CD4-positive, alpha-beta T cell treated with Interleukin-12 subunit alpha and Interleukin-12 subunit beta, for 1 hour (primary cell): ENCODE results near the gene HINT2.
A peak's percentile ranks its signal among the peaks of the same experiment; 100 is the strongest.

Experiments
- DNase-seq: peaks from one replicate; pipeline ENCODE4 v3.0.0-alpha.2; 2020

The HINT2 gene

DNA sequence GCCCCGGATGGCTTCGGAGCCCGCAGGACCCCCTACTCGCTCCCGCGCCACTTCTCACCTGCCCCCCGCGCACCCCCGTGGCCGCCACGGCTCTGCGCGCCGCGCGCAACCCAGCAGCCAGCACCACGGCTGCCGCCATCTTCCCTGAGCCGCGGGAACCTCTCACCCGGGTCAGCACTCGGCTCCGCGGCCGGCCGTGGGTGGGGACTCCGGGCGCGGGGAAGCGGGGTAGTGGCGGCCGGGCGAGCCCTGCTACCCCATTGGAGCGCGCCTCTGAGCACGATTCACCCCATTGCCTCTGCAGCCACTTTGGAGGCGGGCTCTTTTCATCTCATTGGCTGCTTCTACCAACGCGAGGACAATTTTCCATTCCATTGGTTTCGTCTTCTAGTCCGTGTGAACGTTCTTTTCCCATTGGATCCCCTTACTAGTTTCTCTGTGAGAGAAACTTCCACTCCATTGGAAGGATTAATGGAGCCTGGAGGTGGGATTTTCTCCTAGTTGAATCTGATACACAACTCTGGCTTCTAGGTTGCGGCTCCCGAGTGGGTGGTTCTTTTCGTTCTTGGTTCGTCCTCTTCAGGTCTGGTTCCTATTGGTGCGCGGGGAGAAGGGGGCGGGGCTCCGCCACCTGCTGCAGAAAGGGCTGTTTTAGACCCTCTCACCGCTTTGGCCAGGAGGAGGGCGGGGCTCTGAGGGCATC is at the start of gene HINT2:
Gene HINT2 (minus strand): TSS at position 202 of the 703 bp plus-strand sequence. CDS start 63 bp downstream, at position 139.
- peak; percentile 98 for DNase-seq

- no peak for DNase-seq
These were observed 48.7 kb upstream of the HINT2 start for GRCh38 chr9:35863583-35863982.

DNA sequence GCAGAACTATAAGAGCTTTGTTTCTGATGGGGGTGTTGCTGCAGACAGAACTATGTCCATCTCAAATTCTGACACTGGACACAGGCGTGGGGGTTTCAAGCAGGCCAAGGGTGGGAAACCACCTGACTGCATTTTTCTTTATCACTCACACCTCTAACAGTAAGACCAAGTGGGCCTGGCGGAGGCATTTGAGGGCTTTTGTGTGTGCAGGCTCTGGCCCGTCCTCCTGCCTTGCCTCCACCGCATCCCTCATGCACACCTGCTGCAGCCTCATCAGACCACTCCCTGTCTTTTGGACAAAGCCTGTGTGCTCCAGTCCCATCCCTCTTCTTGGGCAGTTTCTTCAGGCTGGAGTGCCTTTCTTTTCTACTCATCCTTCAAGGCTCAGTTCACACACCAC is 47.5 kb upstream of the HINT2 start:
- DNase-seq, result no peak

GRCh38 chr9:35861161-35861897 is 46.5 kb upstream of the HINT2 start:
- no peak for DNase-seq

GRCh38 chr9:35859990-35860339 is 45.1 kb upstream of the HINT2 start:
- DNase-seq, result no peak

DNA sequence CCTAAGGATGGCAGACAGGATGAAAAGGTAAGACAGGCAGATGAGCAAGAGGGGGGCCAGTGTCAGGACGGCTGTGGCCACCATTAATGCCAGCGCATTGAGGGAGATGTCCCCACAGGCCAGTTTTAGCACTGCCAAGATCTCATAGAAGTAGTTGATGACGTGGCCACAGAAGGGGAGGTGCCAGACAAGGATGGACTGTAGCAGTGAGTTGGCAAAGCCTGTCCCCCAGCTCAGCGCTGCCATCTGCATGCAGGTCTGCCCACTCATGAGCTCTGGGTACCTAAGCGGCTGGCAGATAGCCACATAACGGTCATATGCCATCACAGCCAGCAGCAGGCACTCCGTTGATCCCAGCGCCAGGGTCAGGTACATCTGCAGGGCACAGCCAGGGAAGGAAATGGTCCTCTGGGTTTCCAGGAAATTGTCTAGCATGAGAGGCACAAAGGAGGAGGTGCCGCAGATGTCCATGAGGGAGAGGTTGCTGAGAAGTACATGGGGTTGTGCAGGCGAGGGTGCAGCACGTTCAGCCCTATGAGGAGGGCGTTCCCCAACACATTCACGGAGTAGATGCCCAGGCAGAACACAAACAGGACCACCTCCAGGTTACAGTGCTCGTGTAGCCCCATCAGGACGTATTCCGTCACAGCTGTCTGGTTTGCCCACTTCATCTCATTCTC is 44.6 kb upstream of the HINT2 start:
- DNase-seq, result peak; percentile 6

- DNase-seq, result no peak
These were observed 43.6 kb upstream of the HINT2 start for GRCh38 chr9:35858458-35858857.

DNA sequence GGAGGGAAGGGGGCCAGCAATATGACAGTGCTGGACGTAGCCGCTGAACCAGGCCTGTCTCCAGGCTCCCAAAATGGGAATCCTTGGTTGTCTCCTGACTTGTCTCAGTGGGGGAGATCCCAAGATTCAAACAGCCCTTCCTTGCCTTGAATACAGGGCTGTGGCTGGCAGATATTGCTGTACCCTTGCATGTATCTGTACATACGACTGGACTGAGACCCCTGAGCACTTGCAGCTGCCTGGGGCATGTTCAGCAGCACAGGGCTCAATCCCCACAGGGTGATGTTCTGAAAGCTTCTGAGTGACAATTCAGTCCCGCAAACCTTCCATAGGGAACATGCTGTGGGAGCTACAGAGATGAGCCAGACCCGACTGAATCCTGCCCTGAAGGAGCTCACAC is 42.0 kb upstream of the HINT2 start:
- DNase-seq, result no peak

GRCh38 chr9:35856206-35856605 is 41.4 kb upstream of the HINT2 start:
- no peak for DNase-seq

- no peak for DNase-seq
These were observed 39.4 kb upstream of the HINT2 start for GRCh38 chr9:35854091-35854762.

DNA sequence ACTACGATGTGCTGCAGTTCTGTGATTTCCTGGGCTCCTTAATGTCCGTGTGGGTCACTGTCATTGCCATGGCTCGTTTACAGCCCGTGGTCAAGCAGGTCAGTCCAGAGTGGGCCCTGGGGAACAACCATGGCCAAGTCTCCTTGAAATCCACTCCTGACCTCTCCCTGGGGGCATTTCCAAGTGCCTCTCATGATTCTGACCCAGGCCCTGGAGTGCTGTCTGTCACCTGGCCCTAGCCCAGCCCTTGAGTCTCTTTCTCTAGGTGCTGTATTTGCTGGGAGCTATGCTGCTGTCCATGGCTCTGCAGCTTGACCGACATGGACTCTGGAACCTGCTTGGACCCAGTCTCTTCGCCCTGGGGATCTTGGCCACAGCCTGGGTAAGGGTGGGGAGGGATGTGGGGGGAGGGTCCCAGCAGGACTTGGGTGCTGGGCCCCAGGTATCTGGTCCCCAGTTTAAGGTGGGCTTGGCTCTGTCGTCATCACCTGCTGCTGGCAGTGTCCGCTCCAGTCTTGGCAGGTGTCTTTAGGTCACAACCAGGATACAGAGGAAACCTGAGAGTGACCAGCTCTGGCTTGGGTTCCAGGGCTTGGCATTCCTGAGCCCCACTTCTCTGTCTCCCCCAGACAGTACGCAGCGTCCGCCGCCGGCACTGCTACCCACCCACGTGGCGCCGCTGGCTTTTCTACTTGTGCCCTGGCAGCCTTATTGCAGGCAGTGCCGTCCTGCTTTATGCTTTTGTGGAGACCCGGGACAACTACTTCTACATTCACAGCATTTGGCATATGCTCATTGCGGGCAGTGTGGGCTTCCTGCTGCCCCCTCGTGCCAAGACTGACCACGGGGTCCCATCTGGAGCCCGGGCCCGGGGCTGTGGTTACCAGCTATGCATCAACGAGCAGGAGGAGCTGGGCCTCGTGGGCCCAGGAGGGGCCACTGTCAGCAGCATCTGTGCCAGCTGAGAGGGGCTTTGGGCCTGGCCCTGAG is 38.3 kb upstream of the HINT2 start:
- no peak for DNase-seq

DNA sequence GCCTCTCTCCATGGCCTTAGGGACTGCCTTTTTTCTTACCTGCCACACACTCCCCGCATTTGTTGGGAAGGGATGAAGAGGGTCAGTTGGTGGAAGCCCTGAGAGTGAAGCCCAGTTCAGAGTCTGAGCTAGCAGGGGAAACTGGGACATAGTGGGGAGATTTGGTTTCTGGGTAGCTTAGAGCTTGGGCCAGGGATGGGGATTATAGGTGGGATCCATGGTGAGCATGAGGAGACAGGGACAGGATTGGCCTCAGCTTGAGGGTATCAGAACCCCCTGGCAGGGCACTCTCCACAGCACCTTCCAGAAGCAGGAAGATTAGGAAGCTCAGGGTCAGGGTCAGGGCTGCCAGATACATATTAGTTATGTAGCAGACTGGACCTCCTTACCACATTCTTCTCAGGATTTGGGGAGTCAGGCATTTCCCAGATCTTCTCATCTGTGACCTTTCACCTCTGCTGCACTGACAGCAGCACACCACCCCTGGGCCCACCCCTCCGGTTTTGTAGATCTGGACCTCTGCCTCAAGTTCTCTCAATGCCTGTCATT is 37.5 kb upstream of the HINT2 start:
- no peak for DNase-seq

- DNase-seq, result no peak
These were observed 33.1 kb upstream of the HINT2 start for GRCh38 chr9:35847792-35848572.

- no peak for DNase-seq
These were observed 31.3 kb upstream of the HINT2 start for GRCh38 chr9:35845824-35846771.

- peak; percentile 54 for DNase-seq
These were observed 29.9 kb upstream of the HINT2 start for GRCh38 chr9:35844628-35845270.

DNA sequence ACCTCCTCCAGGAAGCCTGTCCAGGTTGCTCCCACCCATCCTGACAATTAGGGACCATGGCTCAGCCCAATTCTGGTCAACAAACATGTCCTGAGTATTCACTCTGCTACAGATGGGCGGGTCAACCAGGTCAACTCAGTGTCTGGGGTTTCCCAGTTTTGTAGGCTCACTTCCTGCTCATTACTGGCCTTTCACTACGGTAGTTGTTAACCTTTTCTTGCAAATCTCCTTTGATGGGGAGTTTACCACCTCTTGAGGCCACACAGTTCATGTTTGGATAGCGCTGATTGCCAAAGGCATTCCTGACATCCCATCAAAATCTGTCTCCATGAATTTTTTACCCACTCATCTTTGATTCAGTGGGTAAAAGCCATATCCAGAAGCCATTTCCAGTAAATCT is 28.0 kb upstream of the HINT2 start:
- DNase-seq, result no peak

DNA sequence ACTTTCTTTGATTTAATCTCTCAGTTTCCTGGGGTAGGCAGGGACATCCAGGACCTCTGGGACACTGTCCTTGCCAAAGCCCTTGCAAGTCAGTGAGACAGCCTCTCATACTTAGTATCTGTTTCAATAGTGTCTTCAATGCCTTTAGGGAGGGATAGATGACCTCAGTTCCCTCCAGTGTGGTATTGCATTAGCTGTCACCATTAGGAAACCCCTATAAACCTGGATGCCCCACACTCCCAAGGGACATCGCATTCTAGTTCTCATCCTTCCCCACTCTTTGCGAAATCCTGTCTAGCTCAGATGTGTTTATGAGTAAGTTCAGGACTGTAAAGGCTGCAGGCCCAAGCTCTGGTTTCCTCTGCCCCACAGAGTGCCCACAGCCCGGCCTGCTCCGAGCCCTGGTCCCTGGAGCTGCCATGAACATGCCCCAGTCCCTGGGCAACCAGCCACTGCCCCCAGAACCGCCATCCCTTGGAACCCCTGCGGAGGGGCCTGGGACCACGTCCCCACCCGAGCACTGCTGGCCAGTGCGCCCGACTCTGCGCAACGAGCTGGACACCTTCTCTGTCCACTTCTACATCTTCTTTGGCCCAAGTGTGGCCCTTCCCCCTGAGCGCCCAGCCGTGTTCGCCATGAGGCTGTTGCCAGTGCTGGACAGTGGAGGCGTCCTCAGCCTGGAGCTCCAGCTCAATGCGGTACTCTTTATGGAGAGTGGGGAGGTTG is 27.3 kb upstream of the HINT2 start:
- DNase-seq, result no peak

DNA sequence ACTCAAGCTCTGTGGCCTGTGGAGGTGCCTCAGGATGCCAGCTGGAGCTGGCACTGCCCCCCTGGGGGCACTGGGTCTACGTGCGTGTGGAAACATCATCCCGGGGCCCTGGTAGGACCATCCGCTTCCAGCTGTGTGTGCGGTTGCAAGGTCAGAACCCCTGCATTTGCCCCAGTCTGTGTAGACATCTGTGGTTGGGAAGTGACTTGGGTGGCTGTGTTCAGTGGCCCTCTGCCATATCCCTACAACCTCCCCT is 26.7 kb upstream of the HINT2 start:
- no peak for DNase-seq
